ENCODE data around the gene PLEKHO1. TPM values are rescaled to one million over a fixed set of nuclear protein-coding genes. Genes with fewer than 3 reads are reported as not detected.

Gene PLEKHO1
- polyA plus RNA-seq, 1 of the 3 experiments (the other 2 are of a cell fraction) = 33.5 TPM

DNA sequence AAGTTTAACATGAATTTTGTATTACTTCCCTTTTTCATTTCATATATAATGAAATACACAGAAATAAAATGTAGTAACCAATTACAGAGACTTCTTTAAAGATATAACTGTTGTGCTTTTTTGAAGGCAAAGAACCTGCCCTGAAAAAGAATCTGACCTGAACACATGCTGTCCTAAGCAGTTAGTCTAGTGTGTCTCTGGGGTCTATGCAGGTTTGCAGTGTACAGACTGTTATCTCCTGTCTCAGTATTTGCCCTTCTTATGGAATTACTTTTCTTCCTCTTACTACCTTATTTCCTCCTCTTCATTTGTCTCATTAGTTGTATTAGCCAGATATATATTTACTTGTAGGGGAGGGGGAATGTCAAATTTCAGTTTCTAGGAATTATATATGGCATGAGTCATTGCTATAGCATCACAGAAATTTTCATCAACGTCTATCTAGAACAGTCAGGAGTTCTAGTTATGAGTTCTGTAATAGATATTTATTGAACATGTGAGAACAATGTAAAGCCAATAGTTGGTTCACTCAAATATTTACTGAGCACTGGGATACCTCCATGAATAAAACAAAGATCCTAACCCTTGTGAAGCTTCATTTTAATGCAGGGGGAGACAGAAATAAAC, 28.4 kb upstream of the PLEKHO1 start (continued):
- TF ChIP-seq, protein P1, sequence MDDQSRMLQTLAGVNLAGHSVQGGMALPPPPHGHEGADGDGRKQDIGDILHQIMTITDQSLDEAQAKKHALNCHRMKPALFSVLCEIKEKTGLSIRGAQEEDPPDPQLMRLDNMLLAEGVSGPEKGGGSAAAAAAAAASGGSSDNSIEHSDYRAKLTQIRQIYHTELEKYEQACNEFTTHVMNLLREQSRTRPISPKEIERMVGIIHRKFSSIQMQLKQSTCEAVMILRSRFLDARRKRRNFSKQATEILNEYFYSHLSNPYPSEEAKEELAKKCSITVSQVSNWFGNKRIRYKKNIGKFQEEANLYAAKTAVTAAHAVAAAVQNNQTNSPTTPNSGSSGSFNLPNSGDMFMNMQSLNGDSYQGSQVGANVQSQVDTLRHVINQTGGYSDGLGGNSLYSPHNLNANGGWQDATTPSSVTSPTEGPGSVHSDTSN (IDR thresholded peaks at IDR 0.05) = no peak
- no peak for TF ChIP-seq RFX5 (IDR thresholded peaks at IDR 0.05; ENCODE audit: low read length)

DNA sequence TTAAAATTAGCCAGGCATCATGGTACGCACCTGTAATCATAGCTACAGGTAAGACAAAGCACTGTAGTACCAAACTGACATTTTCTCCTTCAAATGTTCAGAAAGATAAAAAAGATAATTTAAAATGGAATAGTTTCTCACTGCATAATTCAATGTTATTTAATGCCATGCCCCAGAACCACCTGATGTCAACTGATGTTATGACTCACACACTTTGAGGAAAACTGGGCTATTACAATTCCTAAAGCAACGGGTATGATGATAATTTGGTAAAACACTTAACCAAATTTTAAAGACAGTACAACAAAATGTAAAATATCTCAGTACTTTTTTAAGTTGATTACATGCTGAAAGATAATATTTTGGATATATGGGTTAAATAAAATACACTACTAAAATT, 22.9 kb upstream of the PLEKHO1 start:
- CTCF ChIA-PET = interaction anchor here (0.6 to 1.3 kb wide), 3 partner anchors 22 to 42 kb away, joined by 4 to 7 read pairs (median 6); no protein-coding TSS in a partner anchor
- POLR2A ChIA-PET = no interaction called here
- no peak for DNase-seq

More for the DNA sequence above, 22.9 kb upstream of the PLEKHO1 start:
- Histone ChIP-seq H3K9ac (no peak overlapping the region), H3K27ac (ENCODE audit: low read depth in 2 of 2, low read length in 1 of 2) (no peak overlapping the region), H3K9me2 (no peaks in the 10 kb centered on the region), H3K4me2 (no peak overlapping the region), H3K36me3 (replicated peaks in 1 of 2; ENCODE audit: control insufficient read depth in 1 of 2, insufficient read depth in 2 of 2, low read length in 1 of 2) (peaks cover 4 to 7% of the 10 kb centered on the region in 2 experiments), H3K27me3 (ENCODE audit: insufficient read depth) (no peaks in the 10 kb centered on the region), H2AFZ (ENCODE audit: low read depth) (no peak overlapping the region), H3F3A (replicated peaks; ENCODE audit: insufficient read depth) (peaks cover 8% of the 10 kb centered on the region), H3K4me1 (ENCODE audit: control insufficient read depth in 1 of 2, insufficient read depth in 2 of 2, low read depth in 1 of 2, low read length in 1 of 2) (no peaks in the 10 kb centered on the region), H3K79me2 (ENCODE audit: insufficient read depth) (no peaks in the 10 kb centered on the region), H3K9me3 (no peaks in the 10 kb centered on the region), H3K4me3 (ENCODE audit: low read depth in 2 of 2, low read length in 1 of 2) (no peak overlapping the region), H4K20me1 (ENCODE audit: insufficient read depth) (no peaks in the 10 kb centered on the region)
- no peak for TF ChIP-seq FOXJ3 (CRISPR knock-in tag; IDR thresholded peaks at IDR 0.05)
- TF ChIP-seq TEAD4 (IDR thresholded peaks at IDR 0.05; ENCODE audit: borderline replicate concordance, insufficient read depth) = no peak
- TF ChIP-seq, protein P2, sequence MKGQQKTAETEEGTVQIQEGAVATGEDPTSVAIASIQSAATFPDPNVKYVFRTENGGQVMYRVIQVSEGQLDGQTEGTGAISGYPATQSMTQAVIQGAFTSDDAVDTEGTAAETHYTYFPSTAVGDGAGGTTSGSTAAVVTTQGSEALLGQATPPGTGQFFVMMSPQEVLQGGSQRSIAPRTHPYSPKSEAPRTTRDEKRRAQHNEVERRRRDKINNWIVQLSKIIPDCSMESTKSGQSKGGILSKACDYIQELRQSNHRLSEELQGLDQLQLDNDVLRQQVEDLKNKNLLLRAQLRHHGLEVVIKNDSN (IDR thresholded peaks at IDR 0.05; ENCODE audit: borderline replicate concordance, low read depth) = no peak
- TF ChIP-seq, protein P3, sequence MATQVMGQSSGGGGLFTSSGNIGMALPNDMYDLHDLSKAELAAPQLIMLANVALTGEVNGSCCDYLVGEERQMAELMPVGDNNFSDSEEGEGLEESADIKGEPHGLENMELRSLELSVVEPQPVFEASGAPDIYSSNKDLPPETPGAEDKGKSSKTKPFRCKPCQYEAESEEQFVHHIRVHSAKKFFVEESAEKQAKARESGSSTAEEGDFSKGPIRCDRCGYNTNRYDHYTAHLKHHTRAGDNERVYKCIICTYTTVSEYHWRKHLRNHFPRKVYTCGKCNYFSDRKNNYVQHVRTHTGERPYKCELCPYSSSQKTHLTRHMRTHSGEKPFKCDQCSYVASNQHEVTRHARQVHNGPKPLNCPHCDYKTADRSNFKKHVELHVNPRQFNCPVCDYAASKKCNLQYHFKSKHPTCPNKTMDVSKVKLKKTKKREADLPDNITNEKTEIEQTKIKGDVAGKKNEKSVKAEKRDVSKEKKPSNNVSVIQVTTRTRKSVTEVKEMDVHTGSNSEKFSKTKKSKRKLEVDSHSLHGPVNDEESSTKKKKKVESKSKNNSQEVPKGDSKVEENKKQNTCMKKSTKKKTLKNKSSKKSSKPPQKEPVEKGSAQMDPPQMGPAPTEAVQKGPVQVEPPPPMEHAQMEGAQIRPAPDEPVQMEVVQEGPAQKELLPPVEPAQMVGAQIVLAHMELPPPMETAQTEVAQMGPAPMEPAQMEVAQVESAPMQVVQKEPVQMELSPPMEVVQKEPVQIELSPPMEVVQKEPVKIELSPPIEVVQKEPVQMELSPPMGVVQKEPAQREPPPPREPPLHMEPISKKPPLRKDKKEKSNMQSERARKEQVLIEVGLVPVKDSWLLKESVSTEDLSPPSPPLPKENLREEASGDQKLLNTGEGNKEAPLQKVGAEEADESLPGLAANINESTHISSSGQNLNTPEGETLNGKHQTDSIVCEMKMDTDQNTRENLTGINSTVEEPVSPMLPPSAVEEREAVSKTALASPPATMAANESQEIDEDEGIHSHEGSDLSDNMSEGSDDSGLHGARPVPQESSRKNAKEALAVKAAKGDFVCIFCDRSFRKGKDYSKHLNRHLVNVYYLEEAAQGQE (IDR thresholded peaks at IDR 0.05; ENCODE audit: low read depth, low read length) = no peak
- no peak for TF ChIP-seq FOSL2 (IDR thresholded peaks at IDR 0.05; ENCODE audit: borderline replicate concordance, low read depth)
- no peak for TF ChIP-seq RCOR1 (IDR thresholded peaks at IDR 0.05; ENCODE audit: low read length)
- TF ChIP-seq, protein P4, sequence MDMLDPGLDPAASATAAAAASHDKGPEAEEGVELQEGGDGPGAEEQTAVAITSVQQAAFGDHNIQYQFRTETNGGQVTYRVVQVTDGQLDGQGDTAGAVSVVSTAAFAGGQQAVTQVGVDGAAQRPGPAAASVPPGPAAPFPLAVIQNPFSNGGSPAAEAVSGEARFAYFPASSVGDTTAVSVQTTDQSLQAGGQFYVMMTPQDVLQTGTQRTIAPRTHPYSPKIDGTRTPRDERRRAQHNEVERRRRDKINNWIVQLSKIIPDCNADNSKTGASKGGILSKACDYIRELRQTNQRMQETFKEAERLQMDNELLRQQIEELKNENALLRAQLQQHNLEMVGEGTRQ (IDR thresholded peaks at IDR 0.05; ENCODE audit: borderline replicate concordance, low read depth, low read length) = no peak
- no peak for TF ChIP-seq MXI1 (IDR thresholded peaks at IDR 0.05; ENCODE audit: low read depth, low read length)
- TF ChIP-seq TAF1 (IDR thresholded peaks at IDR 0.05; ENCODE audit: borderline replicate concordance, low read depth, low read length) = no peak
- no peak for TF ChIP-seq MEF2A (IDR thresholded peaks at IDR 0.05; ENCODE audit: borderline replicate concordance, low read depth)
- no peak for TF ChIP-seq ELF1 (IDR thresholded peaks at IDR 0.05)
- TF ChIP-seq EP300 (IDR thresholded peaks at IDR 0.05; ENCODE audit: borderline replicate concordance in 1 of 2, low read depth in 1 of 2, low read length in 1 of 2) = no peak
- TF ChIP-seq GABPA (IDR thresholded peaks at IDR 0.05; ENCODE audit: low read depth) = no peak
- WGBS (ENCODE audit: low lambda C conversion rate) = 76% methylated on average over 2 of the region's 2 CpGs
